ENCODE measurements around the gene NUCKS1. TPM values are rescaled to one million over a fixed set of nuclear protein-coding genes. Genes with fewer than 3 reads are reported as not detected.

NUCKS1 gene
- total RNA-seq, 1 experiment from 2014 or later, result 427 TPM

DNA sequence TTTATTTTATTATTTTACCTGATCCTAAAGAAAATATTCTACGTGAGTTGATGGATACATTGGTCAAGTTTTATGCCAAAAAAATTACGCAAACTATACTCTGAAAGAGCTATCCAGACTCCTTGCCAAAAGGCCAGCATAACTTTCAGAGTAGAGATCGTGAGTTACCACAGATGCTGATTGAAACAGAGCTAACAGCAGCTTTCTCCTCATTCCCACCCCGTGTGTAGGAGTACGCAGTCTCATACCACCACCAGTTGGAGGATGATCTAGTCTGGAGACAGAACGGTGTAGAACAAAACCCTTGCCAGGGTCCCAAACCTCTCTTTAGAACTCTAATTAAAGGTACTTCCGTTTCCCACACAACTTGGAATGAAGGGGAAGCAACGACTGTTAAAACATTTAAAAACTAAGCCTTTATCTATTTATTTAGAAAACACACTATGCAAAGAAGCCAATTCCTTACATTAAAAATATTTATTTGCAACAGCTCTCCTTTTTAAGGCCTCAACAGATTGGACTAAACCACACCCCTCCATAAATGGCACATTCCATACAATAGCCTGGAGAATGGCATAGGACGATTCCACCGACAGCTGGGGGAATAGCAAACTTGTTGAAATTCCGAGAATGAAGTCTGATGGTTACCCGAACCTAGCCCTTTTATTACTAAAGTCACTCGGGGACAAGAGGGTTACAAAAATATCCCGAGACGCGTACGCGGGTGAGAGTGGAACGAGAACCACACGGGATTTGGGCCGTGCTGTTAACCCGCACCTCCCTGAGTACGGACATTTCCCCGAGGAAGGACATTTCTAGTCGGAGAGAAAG, 1.4 kb downstream of the NUCKS1 start:
- Histone ChIP-seq H3K4me1 (ENCODE audit: insufficient read depth, low read length) (peaks cover 4% of the 10 kb centered on the region; the same call in 1 of the 2 replicates), H2AFZ (ENCODE audit: low read length) (no peak overlapping the region), H4K20me1 (ENCODE audit: control insufficient read depth, insufficient read depth, insufficient read length) (peaks cover 2% of the 10 kb centered on the region), H2BK15ac (ENCODE audit: low read depth, low read length) (no peak overlapping the region), H3K79me2 (ENCODE audit: insufficient read depth, low read length) (peaks cover 45% of the 10 kb centered on the region), H3K79me1 (ENCODE audit: insufficient read depth, low read depth, low read length, poor library complexity, severe bottlenecking) (no peaks in the 10 kb centered on the region), H4K5ac (ENCODE audit: insufficient read length, low read depth, low read length) (no peak overlapping the region), H3K4me2 (ENCODE audit: insufficient read depth, insufficient read length, low read length) (peak overlapping the region; percentile 100), H4K91ac (ENCODE audit: insufficient read length, low read depth, low read length) (no peak overlapping the region), H3K9ac (ENCODE audit: extremely low read depth, insufficient read length, low read length) (peak overlapping the region; percentile 82), H3K23ac (ENCODE audit: insufficient read length, low read depth, low read length) (no peak overlapping the region), H3K9me3 (ENCODE audit: control insufficient read depth, low read depth, low read length) (no peaks in the 10 kb centered on the region), H3K4ac (ENCODE audit: low read depth, low read length) (no peak overlapping the region), H3K27me3 (ENCODE audit: insufficient read depth, low read length) (no peaks in the 10 kb centered on the region), H3T11ph (ENCODE audit: low read length) (no peak overlapping the region), H2BK20ac (ENCODE audit: low read depth, low read length, poor library complexity, severe bottlenecking) (no peak overlapping the region), H3K14ac (ENCODE audit: insufficient read depth, low read length) (no peak overlapping the region), H4K8ac (replicated peaks; ENCODE audit: insufficient read length, low read depth, low read length) (no peak overlapping the region), H2AK5ac (ENCODE audit: insufficient read length, low read length) (no peak overlapping the region), H2BK120ac (ENCODE audit: low read depth, low read length, poor library complexity, severe bottlenecking) (no peak overlapping the region), H3K56ac (ENCODE audit: insufficient read length, low read depth, low read length) (no peak overlapping the region), H3K27ac (ENCODE audit: insufficient read length, low read depth, low read length) (no peak overlapping the region), H2BK12ac (ENCODE audit: insufficient read length, low read depth, low read length) (no peak overlapping the region), H3K23me2 (ENCODE audit: insufficient read length, low read depth, low read length, poor library complexity, severe bottlenecking) (no peaks in the 10 kb centered on the region), H2BK5ac (ENCODE audit: insufficient read length, low read length) (no peak overlapping the region), H3K18ac (ENCODE audit: insufficient read length, low read depth, low read length) (no peak overlapping the region)
- Mint-ChIP-seq H3K36me3 (ENCODE audit: insufficient read depth in 1 of 3, low read depth in 3 of 3) (peaks cover 15 to 30% (median 23%) of the 10 kb centered on the region in 3 experiments), H3K27ac (peak overlapping the region; percentile 65 to 96 (median 95); a peak in 6 of 7 replicates), H3K27me3 (ENCODE audit: low read depth) (no peaks in the 10 kb centered on the region; the same call in 1 of the 2 replicates), H3K9me3 (no peaks in the 10 kb centered on the region; a peak in 1 of 5 replicates), H3K4me1 (peaks cover 37 to 52% of the 10 kb centered on the region in 2 experiments), H3K4me3 (peak overlapping the region; percentile 94 to 97)
- TF ChIP-seq, protein P1, sequence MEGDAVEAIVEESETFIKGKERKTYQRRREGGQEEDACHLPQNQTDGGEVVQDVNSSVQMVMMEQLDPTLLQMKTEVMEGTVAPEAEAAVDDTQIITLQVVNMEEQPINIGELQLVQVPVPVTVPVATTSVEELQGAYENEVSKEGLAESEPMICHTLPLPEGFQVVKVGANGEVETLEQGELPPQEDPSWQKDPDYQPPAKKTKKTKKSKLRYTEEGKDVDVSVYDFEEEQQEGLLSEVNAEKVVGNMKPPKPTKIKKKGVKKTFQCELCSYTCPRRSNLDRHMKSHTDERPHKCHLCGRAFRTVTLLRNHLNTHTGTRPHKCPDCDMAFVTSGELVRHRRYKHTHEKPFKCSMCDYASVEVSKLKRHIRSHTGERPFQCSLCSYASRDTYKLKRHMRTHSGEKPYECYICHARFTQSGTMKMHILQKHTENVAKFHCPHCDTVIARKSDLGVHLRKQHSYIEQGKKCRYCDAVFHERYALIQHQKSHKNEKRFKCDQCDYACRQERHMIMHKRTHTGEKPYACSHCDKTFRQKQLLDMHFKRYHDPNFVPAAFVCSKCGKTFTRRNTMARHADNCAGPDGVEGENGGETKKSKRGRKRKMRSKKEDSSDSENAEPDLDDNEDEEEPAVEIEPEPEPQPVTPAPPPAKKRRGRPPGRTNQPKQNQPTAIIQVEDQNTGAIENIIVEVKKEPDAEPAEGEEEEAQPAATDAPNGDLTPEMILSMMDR (conservative IDR thresholded peaks at IDR 0.05), result no peak
- no CpG with 5 or more reads among the region's 25 CpGs for WGBS (ENCODE audit: extremely low coverage, insufficient read length, low lambda C conversion rate)
- DNase-seq, result no peak

All from H9 (cell line).